Skeletal muscle satellite cell (primary cell): ENCODE results near the gene SRSF4. TPM values are rescaled to one million over a fixed set of nuclear protein-coding genes. Genes with fewer than 3 reads are reported as not detected.

Experiments
- H3K27me3 ChIP-seq: 2 replicates; pipeline ENCODE4 v1.7.0; 2013; ENCODE audit warnings: low read length; ENCODE audit not compliant: control insufficient read depth, insufficient read depth
- H3K36me3 ChIP-seq: 2 replicates; pipeline ENCODE4 v1.7.0; 2013; ENCODE audit warnings: mild to moderate bottlenecking, control low read depth, low read length; ENCODE audit not compliant: insufficient read depth
- H3K4me1 ChIP-seq: 2 replicates; pipeline ENCODE4 v1.7.0; 2013; ENCODE audit warnings: low read length; ENCODE audit not compliant: control insufficient read depth, insufficient read depth
- H3K4me2 ChIP-seq: 2 replicates; pipeline ENCODE4 v1.7.0; 2013; ENCODE audit warnings: mild to moderate bottlenecking, low read length
- H3K4me3 ChIP-seq: 2 replicates; pipeline ENCODE4 v1.7.0; 2013; ENCODE audit warnings: low read length
- H3K9ac ChIP-seq: 2 replicates; pipeline ENCODE4 v1.7.0; 2013; ENCODE audit warnings: mild to moderate bottlenecking, low read depth, low read length, moderate library complexity
- H3K9me3 ChIP-seq: replicated peaks from 2 replicates; pipeline ENCODE4 v1.7.0; 2013; ENCODE audit warnings: mild to moderate bottlenecking, control low read depth, low read length
- small RNA-seq: library from RNA; depleted of rRNA; stranded (forward); fragments of <200 nt; gene quantifications from one replicate; pipeline ENCODE3, GENCODE V24; 2012

The SRSF4 gene

DNA sequence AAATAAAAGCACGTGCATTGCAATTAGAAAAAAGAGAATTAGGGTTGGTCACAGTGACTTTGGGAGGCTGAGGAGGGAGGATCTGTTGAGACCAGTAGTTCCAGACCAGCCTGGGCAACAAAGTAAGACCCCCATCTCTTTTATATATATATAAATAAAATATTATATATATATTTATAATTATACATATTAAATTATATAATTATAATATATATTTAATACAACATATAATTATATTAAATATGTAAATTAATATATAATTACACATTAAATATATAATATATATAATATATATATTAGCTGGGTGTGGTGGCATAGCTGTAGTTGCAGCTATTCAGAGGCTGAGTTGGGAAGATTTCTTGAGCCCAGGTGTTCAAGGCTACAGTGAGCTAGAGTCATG lies 81.2 kb downstream of the SRSF4 start:
- Histone ChIP-seq H3K9me3 (no peaks in the 10 kb centered on the region), H3K4me2 (no peak overlapping the region), H3K4me3 (no peak overlapping the region), H3K27me3 (no peaks in the 10 kb centered on the region), H3K4me1 (no peaks in the 10 kb centered on the region), H3K9ac (no peak overlapping the region), H3K36me3 (no peaks in the 10 kb centered on the region)

DNA sequence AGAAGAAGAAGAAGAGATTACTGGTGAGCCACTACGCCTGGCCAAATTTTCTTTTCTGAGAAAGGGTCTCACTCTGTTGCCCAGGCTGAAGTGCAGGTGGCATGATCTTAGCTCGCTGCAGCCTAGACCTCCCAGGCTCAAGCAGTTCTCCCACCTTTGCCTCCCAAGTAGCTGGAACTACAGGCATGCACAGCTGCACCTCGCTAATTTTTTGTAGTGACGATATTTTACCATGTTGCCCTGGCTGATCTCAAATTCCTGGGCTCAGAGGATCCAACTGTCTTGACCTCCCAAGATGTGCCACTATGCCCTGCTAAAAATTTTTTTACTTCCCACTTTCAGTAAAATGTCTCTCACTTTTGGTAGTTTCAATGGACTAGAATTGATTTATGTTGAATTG lies 82.4 kb downstream of the SRSF4 start:
- Histone ChIP-seq H3K9ac (no peak overlapping the region), H3K36me3 (no peaks in the 10 kb centered on the region), H3K4me2 (no peak overlapping the region), H3K27me3 (no peaks in the 10 kb centered on the region), H3K4me1 (no peaks in the 10 kb centered on the region), H3K4me3 (no peak overlapping the region), H3K9me3 (no peaks in the 10 kb centered on the region)

Small RNA genes lying within 50 kb of the gene (small RNA-seq; reads per million reads assigned to genes)
- not detected for gene RF02271
